HG02840 (cell line): ENCODE results near the gene CD8B.
"Not testable (repeated sequence)": the region's sequence is repeated elsewhere in the genome, so short reads cannot be mapped to it uniquely, and the experiment has no call there.

Source experiments
- ATAC-seq: cut with Tn5 transposase; IDR thresholded peaks from one replicate; pipeline ENCODE4 v1.9.1; 2021; ENCODE audit warnings: mild to moderate bottlenecking, moderate library complexity, moderate number of reproducible peaks; ENCODE audit not compliant: unreplicated experiment, low FRiP score

CD8B gene

GRCh38 chr2:86861628-86862379 lies at the start of gene CD8B:
CD8B (minus strand) TSS chr2:86861886; CDS start chr2:86861865, 21 bp downstream.
- not testable (repeated sequence) for ATAC-seq

GRCh38 chr2:86905868-86906267 lies 44.2 kb upstream of the CD8B start:
- not testable (repeated sequence) for ATAC-seq

GRCh38 chr2:86900687-86901086 lies 39.0 kb upstream of the CD8B start:
- ATAC-seq = not testable (repeated sequence)

GRCh38 chr2:86886026-86886425 lies 24.3 kb upstream of the CD8B start:
- not testable (repeated sequence) for ATAC-seq

- not testable (repeated sequence) for ATAC-seq
These were observed 21.2 kb upstream of the CD8B start for GRCh38 chr2:86882865-86883264.

GRCh38 chr2:86882118-86882665 lies 20.5 kb upstream of the CD8B start:
- ATAC-seq = not testable (repeated sequence)

- not testable (repeated sequence) for ATAC-seq
These were observed 17.3 kb upstream of the CD8B start for GRCh38 chr2:86878986-86879385.

- not testable (repeated sequence) for ATAC-seq
These were observed 9.3 kb upstream of the CD8B start for GRCh38 chr2:86870941-86871340.

- not testable (repeated sequence) for ATAC-seq
These were observed 7.3 kb upstream of the CD8B start for GRCh38 chr2:86868895-86869468.

- ATAC-seq = not testable (repeated sequence)
These were observed 656 bp upstream of the CD8B start for GRCh38 chr2:86862380-86862703.

- not testable (repeated sequence) for ATAC-seq
These were observed 511 bp downstream of the CD8B start for GRCh38 chr2:86861175-86861574.

- not testable (repeated sequence) for ATAC-seq
These were observed 1.1 kb downstream of the CD8B start for GRCh38 chr2:86860573-86860972.

GRCh38 chr2:86857688-86858087 lies 4.0 kb downstream of the CD8B start:
- not testable (repeated sequence) for ATAC-seq

- ATAC-seq = not testable (repeated sequence)
These were observed 5.2 kb downstream of the CD8B start for GRCh38 chr2:86856498-86856897.

GRCh38 chr2:86855981-86856380 lies 5.7 kb downstream of the CD8B start:
- not testable (repeated sequence) for ATAC-seq

GRCh38 chr2:86851581-86851980 lies 10.1 kb downstream of the CD8B start:
- not testable (repeated sequence) for ATAC-seq

- not testable (repeated sequence) for ATAC-seq
These were observed 19.0 kb downstream of the CD8B start for GRCh38 chr2:86842607-86843234.

GRCh38 chr2:86841330-86841729 lies 20.4 kb downstream of the CD8B start:
- ATAC-seq = not testable (repeated sequence)

- ATAC-seq = not testable (repeated sequence)
These were observed 21.7 kb downstream of the CD8B start for GRCh38 chr2:86839871-86840548.

GRCh38 chr2:86839455-86839854 lies 22.2 kb downstream of the CD8B start:
- not testable (repeated sequence) for ATAC-seq

GRCh38 chr2:86837714-86838113 lies 24.0 kb downstream of the CD8B start:
- ATAC-seq = not testable (repeated sequence)
